GM19035 (cell line): ENCODE results near the gene SEC61A1.

ENCODE experiments used
- ATAC-seq: cut with Tn5 transposase; IDR thresholded peaks from one replicate; pipeline ENCODE4 v1.9.1; 2021; ENCODE audit not compliant: unreplicated experiment

The SEC61A1 gene

GRCh38 chr3:128103136-128103676 lies 51.0 kb downstream of the SEC61A1 start:
- no peak for ATAC-seq

DNA sequence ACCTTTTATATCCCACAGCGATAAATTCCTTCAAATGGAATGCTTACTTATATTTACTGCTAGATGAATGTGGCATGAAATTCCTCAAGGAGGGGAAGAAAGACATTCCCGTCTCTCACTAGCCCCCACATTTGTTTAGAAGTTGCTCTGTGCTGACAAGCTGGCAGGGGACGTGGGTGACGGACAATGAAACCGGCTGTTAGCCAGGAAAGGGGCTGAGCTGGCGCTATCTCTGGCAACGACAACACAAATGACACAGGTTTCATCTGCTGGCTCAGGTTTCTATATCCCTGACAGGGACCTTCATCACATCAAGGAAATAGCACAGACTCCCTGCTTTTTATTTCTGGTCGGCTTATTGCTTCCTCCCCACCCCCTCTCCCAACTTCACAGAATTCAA lies 55.6 kb downstream of the SEC61A1 start:
- ATAC-seq: no peak

DNA sequence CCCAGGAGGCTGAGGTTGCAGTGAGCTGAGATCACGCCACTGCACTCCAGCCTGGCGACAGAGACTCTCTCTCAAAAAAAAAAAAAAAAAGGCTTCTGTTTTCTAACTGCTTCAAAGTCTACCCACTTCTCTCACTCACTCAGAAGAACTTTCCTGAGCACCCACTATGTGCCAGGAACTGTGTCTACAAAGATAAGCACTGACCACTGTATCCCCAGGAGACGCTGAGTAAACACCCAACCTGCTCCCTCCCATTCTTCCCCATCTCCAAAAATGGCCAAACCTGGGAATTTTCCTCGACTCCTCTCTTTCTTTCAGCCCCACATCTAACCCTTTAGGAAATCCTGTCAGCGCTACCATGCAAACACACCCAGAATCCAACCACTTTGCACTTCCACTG lies 58.9 kb downstream of the SEC61A1 start:
- ATAC-seq: no peak

GRCh38 chr3:128112357-128112968 lies 60.2 kb downstream of the SEC61A1 start:
- ATAC-seq: no peak

DNA sequence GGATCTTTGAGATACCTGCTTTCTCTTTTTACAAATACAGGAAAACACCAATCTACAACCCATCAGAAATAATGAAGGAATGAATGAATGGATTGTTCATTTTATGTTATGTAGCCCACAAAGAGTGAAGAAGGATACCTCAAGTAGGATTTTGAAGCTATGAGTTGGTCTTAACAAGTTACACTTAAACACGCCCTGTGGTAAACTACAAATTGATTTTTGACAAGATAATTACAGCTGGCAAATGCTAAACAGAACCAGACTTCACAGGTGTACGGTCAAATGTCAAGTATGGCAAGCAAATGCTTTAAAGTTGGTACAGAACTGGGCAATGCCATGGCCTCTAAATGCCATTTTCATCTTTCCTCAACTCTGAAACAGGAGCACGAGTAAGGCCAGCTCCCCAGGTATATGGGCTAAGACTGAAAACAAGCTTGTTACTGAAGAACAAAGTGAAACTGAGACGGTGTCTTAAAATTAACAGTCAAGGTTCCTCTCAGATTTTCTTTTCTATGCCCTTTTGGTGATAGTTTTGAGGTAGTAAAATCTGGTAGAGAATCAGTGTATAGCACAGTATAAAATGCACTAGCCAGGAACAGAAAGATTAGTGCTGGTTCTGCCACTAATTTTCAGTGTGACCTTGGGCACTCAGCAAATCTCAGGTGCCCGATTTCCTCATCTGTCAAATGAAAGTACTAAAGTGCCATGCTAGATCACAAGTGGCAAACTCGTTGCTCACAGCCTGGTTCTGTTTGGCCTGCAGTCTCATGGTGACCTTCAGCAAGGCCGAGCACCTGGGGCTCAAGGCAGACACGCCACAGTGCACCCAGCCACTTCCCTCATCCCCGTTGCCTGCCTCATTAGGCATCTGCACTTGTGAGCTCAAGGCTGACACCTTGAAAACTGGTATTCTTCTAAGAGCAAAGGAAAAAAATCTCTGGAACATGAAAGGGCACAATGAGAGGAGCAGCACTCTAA lies 61.9 kb downstream of the SEC61A1 start:
- ATAC-seq: peak; percentile 58
